EH (cell line): ENCODE results near the gene C1GALT1C1L.
"Not testable (repeated sequence)": the region's sequence is repeated elsewhere in the genome, so short reads cannot be mapped to it uniquely, and the experiment has no call there.

Experiments used
- DNase-seq: peaks from one replicate; pipeline ENCODE4 v3.0.0-alpha.2; 2015; ENCODE audit warnings: low read depth

Gene C1GALT1C1L

DNA sequence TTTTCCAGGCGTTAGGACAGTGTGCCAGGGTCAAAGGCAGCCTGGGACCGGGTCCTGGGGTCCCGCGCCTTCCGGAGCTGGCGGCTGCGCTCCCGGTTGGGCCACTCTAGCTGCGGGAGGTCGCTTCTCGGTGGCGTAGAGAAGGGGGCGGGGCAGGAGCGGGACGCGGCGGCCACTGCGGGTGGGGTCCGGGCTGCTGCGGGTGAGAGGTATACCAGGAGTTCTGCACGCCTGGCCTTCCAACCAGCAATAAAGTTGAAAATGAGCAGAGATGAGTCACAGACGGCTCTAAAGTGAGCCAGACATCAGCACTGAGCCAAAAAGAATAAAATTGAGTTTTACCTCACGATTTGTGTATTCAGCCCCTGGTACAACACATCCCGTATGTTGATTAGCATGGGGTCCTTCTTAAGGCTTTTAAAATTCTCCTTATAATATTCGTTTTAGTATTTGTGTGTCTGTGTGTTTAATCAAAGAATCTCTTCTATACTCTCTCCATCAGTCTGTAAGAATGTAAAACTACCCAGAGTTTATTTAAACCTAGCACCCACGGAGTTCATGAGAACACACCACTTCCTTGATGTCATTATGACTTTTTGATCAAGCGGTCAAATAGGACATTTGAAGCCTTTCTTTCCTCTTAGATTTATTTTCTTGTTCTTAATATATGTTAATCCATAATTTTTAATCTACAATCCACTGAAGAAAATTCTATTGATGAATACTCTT, at the start of gene C1GALT1C1L:
TSS of gene C1GALT1C1L (minus strand) at position 108 of the 729 bp plus-strand sequence. CDS start at position 1, 107 bp downstream.
- DNase-seq, result peak; percentile 59

DNA sequence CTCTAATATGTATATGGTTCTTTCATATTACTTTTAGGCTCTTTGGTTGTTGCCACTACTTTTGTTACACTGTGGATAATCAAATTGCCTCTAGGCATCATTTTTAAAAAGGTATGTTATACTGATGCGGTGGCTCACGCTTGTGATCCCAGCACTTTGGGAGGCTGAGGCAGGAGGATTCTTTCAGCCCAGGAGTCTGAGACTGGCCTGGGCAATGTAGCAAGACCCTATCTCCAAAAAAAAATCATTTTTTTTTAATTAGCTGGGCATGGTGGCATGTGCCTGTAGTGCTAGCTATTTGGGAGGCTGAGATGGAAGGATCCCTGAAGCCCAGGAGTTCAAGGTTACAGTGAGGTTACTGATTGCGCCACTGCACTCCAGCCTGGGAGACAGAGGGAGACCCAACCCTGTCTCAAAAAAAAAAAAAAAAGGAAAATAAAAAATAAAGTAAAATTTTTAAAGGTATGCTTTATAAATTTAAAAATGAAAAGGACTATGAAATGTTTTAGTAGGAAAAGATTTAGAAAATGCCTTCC, 49.5 kb upstream of the C1GALT1C1L start:
- DNase-seq, result no peak

DNA sequence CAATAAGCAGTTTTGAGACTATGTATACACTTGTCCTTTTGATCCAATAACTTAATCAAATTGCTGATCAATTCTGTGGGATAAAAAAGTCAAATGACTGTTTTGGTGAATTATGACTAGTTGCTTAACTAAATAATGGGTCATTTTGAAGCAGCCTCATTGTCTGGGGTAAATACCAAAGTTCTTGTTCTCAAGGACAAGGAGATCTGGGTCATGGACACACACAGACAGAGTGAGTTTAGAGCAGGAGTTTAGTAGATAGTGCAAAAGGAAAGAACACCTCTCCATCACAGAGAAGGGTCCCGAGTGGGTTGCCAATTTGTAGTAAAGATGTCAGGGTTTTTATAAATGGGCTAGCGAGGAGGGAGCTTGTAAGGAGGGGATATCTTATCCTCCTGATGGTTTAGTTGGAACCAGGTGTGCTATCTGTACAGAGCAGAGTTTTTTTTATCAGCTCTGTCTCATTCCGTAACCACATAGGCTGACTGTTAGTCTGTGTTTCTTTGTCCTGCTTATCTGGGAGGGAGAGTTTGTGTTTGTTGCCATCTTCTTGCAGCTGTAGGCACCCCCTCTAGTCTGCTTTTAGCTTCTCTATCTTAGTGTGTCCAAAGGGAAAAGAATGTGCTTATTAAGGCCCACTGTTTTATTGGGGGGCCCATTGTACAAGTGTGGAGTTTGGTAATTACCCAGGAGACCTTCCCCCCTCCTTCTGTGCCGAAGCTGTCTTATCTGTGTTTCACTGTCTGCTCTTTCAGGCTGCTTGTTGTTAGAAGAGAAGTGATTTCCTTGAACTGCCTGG, 48.7 kb upstream of the C1GALT1C1L start:
- DNase-seq, result no peak

DNA sequence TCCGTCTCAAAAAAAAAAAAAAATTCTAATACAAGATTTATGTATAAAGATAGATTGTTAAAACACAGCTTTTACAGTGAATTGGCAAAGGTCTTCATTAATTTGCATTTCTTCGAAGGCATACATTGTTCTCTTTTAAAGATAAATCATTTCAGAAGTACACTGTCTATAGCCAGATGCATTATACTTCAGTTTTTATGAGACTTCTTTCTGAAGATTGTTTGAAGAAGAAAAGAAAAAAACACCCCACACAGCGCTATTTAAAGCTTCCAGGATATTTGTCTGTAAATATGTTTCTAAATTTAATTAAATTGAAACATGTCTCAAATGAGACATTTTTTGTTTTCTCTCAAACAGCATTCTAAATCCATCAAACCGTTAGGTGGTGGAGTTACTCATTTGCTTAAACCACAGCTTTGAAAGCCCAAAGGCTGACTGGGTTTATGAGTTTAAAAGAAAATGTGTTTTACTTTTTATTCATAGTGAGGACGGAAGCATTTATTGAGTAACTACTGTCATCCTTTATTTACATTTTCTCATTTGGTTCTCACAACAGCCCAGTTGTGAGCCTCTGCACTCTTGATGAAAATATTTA, 42.4 kb upstream of the C1GALT1C1L start:
- peak; percentile 14 for DNase-seq

DNA sequence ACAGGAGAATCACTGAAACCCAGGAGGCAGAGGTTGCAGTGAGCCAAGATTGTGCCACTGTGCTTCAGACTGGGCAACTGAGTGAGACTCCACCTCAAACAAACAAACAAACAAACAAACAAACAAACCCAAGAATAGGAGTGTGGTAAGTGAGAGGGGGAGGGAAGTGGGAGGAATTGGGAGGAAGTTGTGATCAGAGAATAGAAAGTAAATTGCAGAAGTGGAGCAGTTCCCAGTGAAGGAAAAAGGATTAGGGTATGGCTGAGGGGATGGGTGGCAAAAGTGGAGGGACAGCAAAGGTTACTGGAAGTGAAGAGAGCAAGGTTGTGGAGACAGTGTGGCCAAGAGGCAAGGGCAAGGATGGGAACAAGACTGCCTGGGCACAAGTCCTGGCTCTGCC, 41.1 kb upstream of the C1GALT1C1L start:
- no peak for DNase-seq

DNA sequence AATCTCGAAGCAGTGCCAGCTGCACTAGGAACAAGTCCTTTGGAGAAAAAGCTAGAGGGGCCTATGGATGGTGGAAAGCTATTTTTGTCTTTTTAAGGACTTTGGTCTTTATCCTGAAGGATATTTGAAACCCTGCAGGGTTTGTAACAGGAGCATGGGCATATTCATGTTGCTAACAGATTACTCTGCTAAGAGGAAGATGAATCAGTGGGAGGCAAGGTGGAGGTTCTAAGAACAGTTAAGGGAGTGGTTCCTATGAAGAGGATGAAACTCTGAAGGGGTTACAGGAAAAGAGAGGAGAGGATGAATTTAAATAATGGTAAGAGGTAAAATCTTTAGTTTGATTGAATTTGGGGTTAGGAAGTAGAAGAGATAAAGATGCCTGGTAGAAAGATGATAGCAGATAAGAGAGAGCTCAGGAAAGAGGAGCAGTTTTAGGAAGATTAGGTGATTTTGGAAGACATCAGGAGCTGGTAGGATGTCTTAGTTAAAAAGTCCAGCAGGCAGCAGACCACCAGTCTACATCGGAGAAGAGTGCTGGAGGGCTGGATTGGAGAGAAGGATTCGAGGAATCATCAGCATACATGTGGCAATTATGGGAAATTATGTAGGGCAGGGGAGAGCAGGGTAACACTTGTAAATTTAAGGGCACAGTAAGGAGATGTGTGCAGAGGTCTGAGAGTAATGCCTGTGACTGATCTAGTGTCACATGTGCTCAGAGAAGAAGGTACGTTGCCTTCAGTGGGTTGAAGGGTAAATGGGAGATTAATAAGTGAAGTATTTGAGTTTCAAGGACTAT, 39.3 kb upstream of the C1GALT1C1L start:
- no peak for DNase-seq

DNA sequence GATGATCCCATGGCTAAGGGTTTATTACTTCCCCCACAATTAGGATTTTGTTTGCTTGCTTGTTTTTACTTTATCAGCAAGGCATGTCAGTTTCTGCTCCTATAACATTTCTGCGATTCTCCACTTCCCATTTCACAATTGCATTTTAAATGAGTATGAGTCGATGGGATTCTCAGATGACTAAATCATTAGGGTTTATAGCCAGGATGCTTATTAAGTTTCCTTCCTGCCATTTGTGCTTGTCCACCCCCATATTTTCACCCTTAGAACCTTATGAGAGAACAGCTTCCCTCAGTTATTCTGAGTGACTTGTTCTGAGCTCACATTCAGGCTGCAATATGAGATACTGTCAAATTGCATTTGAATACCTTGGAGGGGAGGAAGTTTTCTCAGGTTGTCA, 37.9 kb upstream of the C1GALT1C1L start:
- peak; percentile 56 for DNase-seq

DNA sequence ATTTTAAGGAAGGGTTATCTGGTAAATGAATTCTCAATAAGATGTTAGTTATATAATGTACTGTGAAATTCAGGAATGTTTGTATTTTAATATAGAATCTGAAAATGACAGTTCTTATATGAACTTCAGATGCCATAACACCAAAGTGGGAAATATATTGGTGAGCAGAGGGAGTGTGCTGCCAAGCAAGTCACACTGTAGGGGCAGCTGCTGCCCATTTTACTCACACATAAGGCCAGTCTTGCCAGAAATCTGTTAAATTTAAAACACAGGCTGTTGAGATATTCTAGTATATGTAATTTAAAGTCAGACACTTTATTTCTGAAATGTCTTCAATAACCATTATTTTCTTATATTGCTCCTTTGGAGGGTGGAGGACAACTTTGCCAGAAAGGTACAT, 34.6 kb upstream of the C1GALT1C1L start:
- DNase-seq, result no peak

DNA sequence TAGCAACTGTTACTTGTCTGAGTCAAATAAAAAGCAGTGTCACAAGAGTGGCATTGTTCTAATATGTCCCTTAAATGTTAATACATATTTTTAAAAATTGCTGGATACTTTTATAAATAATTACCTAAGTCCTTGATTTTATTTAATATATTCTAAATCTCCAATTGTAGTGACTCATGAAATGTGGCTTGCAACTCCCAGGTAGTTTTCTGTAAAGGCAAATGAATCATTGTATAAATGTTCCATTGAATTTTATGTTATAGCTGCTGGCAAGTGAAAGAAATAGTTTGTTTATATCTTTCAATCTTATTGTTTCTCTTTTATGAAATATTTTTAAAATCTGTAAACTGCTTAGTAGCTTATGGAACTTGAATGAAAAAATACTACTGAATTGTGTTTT, 32.7 kb upstream of the C1GALT1C1L start:
- DNase-seq, result no peak

DNA sequence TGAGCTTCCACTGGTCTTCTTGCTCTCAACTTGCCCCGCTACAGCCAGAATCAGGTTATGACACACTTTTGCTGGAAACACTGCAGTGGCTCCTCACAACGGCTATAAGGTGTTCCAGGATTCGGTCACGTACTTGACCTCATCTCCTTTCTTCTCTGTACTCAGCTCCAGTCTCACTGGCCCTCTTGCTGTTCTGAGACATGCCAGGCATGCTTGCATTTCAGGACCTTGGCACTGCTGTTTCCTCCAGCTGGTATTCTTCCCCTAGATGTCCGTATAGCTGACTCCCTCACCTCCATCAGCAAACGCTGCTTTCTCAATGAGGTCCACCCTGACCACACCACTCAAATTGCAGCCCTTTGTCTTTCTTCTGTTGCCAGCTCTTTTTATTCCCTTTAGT, 31.9 kb upstream of the C1GALT1C1L start:
- DNase-seq, result no peak

DNA sequence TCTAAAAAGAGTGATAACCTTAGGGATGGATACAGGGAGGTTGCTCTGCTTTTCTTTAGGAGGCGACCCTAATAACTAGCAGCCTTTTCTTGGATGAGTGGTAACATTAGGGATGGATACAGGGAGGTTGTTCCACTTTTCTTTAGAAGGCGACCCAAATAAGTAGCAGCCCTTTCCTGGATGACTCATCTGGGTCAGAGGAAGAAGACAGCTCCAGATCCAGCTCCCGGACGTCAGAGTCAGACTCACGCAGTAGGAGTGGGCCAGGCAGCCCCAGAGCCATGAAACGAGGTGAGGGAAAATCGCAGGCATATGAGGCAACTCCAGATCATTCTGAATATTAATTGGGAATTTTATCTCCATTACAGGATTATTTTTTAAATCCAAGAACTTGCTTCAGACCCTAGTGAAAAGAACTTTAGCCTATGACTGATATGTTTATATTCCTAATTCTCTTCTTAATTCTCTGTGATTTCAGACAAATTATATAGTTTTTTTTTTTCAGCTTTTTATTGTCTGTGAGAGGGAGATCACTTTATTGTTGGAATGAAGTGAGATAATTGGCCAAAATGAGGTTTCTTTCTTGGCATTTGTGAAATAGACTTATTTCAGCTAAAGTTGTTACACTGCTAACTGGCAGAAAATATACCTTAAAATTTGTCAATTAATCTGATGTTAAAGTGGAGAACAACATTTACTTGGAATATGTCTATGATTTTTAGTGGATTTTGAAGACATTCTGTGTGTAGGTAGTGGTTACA, 31.2 kb upstream of the C1GALT1C1L start:
- peak; percentile 74 for DNase-seq

DNA sequence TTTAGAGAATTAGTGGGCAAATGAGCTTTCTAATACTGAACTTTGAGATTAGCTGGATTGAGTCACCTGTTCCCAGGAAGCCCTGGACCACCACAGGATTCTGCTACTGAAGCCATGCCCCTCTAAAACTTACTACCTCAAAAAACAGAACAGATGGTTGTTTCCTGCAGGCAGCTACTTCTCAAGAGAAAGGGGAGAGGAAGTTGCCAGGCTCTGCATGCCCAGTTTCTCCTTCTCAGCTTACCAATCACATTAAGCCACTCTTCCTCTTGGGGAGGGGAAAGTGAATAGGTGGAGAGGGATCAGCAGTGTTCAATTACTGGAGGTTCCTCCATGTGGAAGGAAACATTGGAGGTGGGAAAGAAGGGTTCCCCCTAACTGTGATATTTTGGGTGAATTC, 24.9 kb upstream of the C1GALT1C1L start:
- no peak for DNase-seq

DNA sequence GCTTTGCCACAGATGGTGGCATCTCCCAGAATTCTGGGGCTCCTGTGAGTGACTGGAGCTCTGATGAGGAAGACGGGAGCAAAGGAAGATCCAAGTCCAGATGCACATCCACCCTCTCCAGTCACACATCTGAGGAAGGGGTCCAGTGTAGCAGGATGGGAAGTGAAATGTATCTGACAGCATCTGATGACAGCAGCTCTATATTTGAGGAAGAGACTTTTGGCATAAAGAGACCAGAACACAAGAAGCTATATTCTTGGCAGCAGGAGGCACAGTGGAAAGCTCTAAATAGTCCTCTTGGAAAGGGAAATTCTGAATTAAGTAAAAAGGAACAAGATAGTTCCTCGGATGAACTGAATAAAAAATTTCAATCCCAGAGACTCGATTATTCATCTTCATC, 23.5 kb upstream of the C1GALT1C1L start:
- DNase-seq, result no peak

DNA sequence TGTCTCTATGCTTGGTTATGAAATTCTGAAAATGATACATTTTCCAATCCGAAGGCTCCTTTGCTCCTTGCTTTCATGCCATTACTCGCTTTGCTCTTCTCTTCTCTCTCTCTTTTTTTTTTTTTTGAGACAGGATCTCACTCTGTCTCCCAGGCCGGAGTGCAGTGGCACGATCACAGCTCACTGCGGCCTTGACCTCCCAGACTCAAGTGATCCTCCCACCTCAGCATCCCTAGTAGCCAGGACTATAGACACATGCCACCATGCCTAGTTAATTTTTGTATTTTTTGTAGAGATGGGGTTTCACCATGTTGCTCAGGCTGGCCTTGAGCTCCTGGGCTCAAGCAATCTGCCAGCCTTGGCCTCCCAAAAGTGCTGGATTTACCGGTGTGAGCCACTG, 21.9 kb upstream of the C1GALT1C1L start:
- DNase-seq, result not testable (repeated sequence)

DNA sequence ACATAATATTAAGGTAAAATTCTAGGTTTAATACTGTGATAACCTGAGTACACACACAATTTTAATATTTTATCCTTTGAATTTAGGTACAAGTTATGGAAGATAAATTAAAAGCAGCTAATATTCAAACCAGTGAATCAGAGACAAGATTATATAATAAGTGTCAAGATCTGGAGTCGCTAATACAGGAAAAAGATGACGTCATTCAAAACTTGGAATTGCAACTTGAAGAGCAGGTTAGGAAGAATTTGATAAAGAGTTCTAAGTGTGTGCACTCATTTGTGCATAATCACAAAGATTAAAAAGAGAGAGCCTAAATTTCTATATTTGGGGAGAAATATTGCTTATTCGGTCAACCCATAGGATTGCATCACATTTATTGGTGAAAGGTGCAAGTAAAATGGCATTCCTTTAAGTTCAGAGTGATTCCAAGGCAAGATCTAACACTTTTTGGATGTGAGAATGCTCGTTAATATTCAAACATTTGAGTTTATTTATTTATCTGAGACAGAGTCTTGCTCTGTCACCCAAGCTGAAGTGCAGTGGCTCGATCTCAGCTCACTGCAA, 16.3 kb upstream of the C1GALT1C1L start:
- no peak for DNase-seq

DNA sequence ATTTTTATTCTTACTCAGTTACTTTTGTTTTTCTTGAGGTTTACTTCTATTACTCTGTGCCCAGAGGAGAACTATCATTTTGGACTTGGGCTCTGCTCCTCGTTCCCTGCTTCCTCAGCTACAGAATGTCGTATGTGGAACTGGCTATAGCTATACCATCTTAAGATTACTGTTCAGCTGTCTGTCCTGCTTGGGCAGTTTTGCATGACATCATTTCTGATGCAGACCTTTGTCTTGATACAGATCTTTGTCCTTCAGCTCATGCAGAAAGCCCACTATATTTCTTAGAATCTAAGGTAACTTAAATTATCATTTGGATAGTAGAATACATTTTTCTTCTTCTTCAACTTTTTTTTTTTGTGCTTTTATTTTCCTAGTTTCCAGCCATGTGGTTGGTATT, 13.8 kb upstream of the C1GALT1C1L start:
- DNase-seq, result no peak

DNA sequence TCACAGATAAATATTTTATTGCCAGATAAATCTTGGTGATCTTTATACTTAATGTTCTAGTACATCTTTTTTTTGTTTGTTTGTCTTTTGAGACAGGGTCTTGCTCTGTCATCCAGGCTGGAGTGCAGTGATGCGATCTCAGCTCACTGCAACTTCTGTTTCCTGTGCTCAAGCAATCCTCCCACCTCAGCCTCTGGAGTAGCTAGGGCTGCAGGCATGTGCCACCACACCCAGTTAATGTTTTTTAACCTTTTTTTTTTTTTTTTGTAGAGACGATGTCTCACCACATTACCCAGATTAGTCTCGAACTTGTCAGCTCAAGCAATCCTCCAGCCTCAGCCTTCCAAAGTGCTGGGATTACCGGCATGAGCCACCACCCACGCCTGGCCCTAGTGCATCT, 9.1 kb upstream of the C1GALT1C1L start:
- no peak for DNase-seq

DNA sequence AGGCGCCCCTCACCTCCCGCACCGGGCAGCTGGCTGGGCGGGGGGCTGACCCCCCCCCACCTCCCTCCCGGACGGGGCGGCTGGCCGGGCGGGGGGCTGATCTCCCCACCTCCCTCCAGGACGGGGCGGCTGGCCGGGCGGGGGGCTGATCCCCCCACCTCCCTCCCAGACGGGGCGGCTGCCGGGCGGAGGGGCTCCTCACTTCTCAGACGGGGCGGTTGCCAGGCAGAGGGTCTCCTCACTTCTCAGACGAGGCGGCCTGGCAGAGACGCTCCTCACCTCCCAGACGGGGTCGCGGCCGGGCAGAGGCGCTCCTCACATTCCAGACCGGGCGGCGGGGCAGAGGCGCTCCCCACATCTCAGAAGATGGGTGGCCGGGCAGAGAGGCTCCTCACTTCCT, 1.6 kb upstream of the C1GALT1C1L start:
- not testable (repeated sequence) for DNase-seq

DNA sequence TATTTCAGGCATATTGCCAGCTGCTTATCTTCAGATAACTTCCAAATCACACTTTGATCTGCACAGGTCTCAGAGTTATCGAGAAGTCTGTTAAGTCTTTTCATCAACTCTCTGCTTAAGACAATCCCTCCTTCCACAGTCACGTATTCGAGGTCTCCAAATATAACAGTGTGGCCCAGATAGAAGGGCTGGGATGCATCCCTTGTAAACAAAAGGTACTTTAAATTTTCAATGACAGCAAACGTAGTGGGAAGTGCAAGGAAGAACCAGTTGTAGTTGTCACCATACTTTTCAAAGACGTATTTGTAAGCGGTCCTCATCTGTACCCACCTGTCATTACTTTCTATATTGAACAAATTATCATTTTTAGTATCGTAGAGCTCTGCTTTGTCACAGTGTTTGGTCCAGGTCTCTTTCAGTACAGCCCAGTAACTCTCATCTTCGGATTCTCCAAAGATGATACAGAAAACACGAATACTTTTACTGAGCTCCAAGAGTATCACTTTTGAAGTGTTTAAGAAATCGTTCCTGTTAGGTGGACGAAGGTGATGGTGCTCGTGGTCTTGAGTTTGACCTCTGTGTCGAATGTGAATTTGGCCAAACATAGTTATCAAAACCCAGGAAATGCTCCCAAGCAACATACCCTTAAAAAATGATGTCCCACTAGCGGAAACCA, 445 bp downstream of the C1GALT1C1L start:
- DNase-seq, result no peak

DNA sequence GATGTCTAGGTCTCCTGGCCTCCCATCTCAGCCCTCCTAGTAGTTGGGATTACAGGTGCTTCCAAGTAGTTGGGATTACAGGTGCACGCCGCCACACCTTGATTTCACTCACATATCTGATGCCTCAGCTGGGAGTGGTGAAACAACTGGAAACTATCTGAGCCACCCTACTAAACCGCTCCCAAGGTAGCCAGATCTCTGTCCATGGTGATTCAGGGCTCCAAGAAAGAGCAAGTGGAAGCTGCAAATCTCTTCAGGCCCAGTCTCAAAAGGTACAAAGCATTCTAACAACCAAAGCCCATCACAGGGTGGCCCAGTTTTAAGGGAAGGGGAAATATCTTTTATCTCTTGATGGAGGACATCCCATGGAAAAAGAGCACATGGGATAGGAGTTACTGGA, 19.0 kb downstream of the C1GALT1C1L start:
- DNase-seq, result no peak
